Lung (tissue), 12 donors: ENCODE measurements around the gene SCARF1. TPM values are rescaled to one million over a fixed set of nuclear protein-coding genes. Genes with fewer than 3 reads are reported as not detected.

Source experiments
- ATAC-seq: fragments of 200-7000 bp; cut with Tn5 transposase; one replicate; pipeline ENCODE4 v1.9.1; 2020; ENCODE audit warnings: moderate number of reproducible peaks; ENCODE audit not compliant: insufficient read depth, low FRiP score
- DNase-seq, 3 donors: peaks; one replicate each; pipeline ENCODE4 v3.0.0-alpha.2; 2013 to 2017
- H3K27ac ChIP-seq, 2 donors: one replicate each; pipeline ENCODE4 v1.5.1; 2013; ENCODE audit warnings: mild to moderate bottlenecking in 2 of 2, moderate library complexity in 2 of 2, control low read depth in 1 of 2, inconsistent platforms in 1 of 2, low read depth in 1 of 2, low read length in 1 of 2
- H3K27me3 ChIP-seq, 3 donors: one replicate each; pipeline ENCODE4 v1.5.1; 2013; ENCODE audit warnings: low read length in 2 of 3; ENCODE audit not compliant: control insufficient read depth in 3 of 3, insufficient read depth in 3 of 3
- H3K36me3 ChIP-seq, 4 donors: one replicate each; pipeline ENCODE4 v1.5.1; 2013; ENCODE audit warnings: low read length in 4 of 4, mild to moderate bottlenecking in 1 of 4, moderate library complexity in 1 of 4; ENCODE audit not compliant: control insufficient read depth in 4 of 4, insufficient read depth in 4 of 4
- H3K4me1 ChIP-seq, 5 donors: one replicate each; pipeline ENCODE4 v1.5.1; 2013; ENCODE audit warnings: low read length in 5 of 5, mild to moderate bottlenecking in 2 of 5, moderate library complexity in 1 of 5; ENCODE audit not compliant: control insufficient read depth in 5 of 5, insufficient read depth in 5 of 5
- H3K4me3 ChIP-seq: one replicate; pipeline ENCODE4 v1.5.1; 2013; ENCODE audit warnings: mild to moderate bottlenecking, control low read depth, moderate library complexity
- H3K9ac ChIP-seq, 2 donors: one replicate each; pipeline ENCODE4 v1.5.1; 2013; ENCODE audit warnings: low read length in 2 of 2, control low read depth in 1 of 2; ENCODE audit not compliant: insufficient read depth in 1 of 2
- H3K9me3 ChIP-seq, 4 donors: one replicate each; pipeline ENCODE4 v1.5.1; 2013; ENCODE audit warnings: low read length in 3 of 4, mild to moderate bottlenecking in 1 of 4, moderate library complexity in 1 of 4; ENCODE audit not compliant: control insufficient read depth in 4 of 4, insufficient read depth in 3 of 4
- CTCF ChIP-seq: IDR thresholded peaks from 2 replicates; pipeline ENCODE4 v1.5.1; 2012; ENCODE audit warnings: mild to moderate bottlenecking; ENCODE audit errors: control extremely low read depth, extremely low read depth
- WGBS, 2 donors: extraction: QIAGEN DNeasy Blood & Tissue Kit; methylation state at CpG; one replicate each; pipeline ENCODE4 v1.1.7; 2013; 5-methylcytosine and 5-hydroxymethylcytosine counted together
- polyA plus RNA-seq, 2 donors: library from polyadenylated mRNA; stranded (reverse); fragments of 200-250 nt; gene quantifications; one replicate each; pipeline ENCODE4 v1.2.1, GENCODE V29; 2013
- total RNA-seq, 2 donors: library from RNA; depleted of rRNA in 1 of 2; stranded (reverse); fragments of >200 nt in 1 of 2; gene quantifications; one replicate each; pipeline ENCODE4 v1.2.1, GENCODE V29; 2014 to 2021
- donor health status: control.
- donor health status: control.
- donor health status: Bipolar disorder and iron deficiency.
- donor health status: healthy.
- donor health status: DM: yes; HTN: yes; CAD: no.

The SCARF1 gene
- total and polyA plus RNA-seq, 4 donors: 17.1 to 39.7 (median 29.4) TPM

GRCh38 chr17:1635675-1636465 is 9.7 kb downstream of the SCARF1 start:
- no peak for TF ChIP-seq CTCF
- Histone ChIP-seq H3K4me3 (no peak overlapping the region), H3K27me3 (no peaks in the 10 kb centered on the region), H3K9ac (no peak overlapping the region), H3K27ac (no peak overlapping the region), H3K4me1 (peaks cover 0 to 5% (median 0%) of the 10 kb centered on the region in 5 donors), H3K9me3 (no peaks in the 10 kb centered on the region), H3K36me3 (peaks cover 0 to 31% (median 1%) of the 10 kb centered on the region in 4 donors)
- ATAC-seq: no peak
- WGBS, 2 donors: 91% methylated on average over 10 of the region's 10 CpGs
- DNase-seq: no peak

GRCh38 chr17:1634841-1635650 is 10.5 kb downstream of the SCARF1 start:
- no peaks in the 10 kb centered on the region for H3K9me3 ChIP-seq
- peaks cover 0 to 5% (median 2%) of the 10 kb centered on the region in 5 donors for H3K4me1 ChIP-seq
- H3K4me3 ChIP-seq: no peak overlapping the region
- no peak overlapping the region for H3K9ac ChIP-seq
- WGBS, 2 donors: 95 to 96% methylated on average over 45 of the region's 45 CpGs
- ATAC-seq (no peak), DNase-seq (no peak)
- H3K27me3 ChIP-seq: peaks cover 0 to 7% (median 0%) of the 10 kb centered on the region in 3 donors
- H3K36me3 ChIP-seq: peaks cover 0 to 30% (median 1%) of the 10 kb centered on the region in 4 donors
- no peak for TF ChIP-seq CTCF
- H3K27ac ChIP-seq: no peak overlapping the region

GRCh38 chr17:1630662-1631061 is 14.9 kb downstream of the SCARF1 start:
- peaks cover 0 to 7% (median 0%) of the 10 kb centered on the region in 3 donors for H3K27me3 ChIP-seq
- peaks cover 0 to 27% (median 8%) of the 10 kb centered on the region in 5 donors for H3K4me1 ChIP-seq
- peaks cover 0 to 9% (median 1%) of the 10 kb centered on the region in 4 donors for H3K36me3 ChIP-seq
- no peak overlapping the region for H3K4me3 ChIP-seq
- no peak for TF ChIP-seq CTCF
- ATAC-seq (no peak), DNase-seq (no peak)
- 77 to 78% methylated on average over 4 of the region's 4 CpGs for WGBS, 2 donors
- H3K27ac ChIP-seq: no peak overlapping the region
- H3K9me3 ChIP-seq: no peaks in the 10 kb centered on the region
- H3K9ac ChIP-seq: no peak overlapping the region
